Activated CD4-positive, alpha-beta T cell treated with anti-CD3 and anti-CD28 coated beads for 48 hours (primary cell): Measurements from ENCODE around the gene TUBD1.
A peak's percentile ranks its signal among the peaks of the same experiment; 100 is the strongest.
"Not testable (repeated sequence)": the region's sequence is repeated elsewhere in the genome, so short reads cannot be mapped to it uniquely, and the experiment has no call there.

ENCODE experiments used
- DNase-seq: peaks from one replicate; pipeline ENCODE4 v3.0.0-alpha.2; 2020

The TUBD1 gene

DNA sequence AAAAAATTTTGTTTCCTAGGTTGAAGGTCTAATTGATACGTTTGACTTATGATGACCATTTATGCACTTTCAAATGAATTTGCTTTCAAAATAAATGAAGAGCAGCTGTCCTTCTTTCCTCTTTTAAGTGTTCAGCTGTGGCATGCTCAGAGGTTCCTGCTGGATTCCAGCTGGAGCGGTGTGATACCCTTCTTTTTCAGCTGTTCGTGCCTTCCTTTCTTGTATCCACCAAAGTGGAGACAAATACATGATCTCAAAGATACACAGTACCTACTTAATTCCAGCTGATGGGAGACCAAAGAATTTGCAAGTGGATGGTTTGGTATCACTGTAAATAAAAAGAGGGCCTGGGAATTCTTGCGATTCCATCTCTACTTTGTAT lies 50.9 kb downstream of the TUBD1 start:
- not testable (repeated sequence) for DNase-seq

DNA sequence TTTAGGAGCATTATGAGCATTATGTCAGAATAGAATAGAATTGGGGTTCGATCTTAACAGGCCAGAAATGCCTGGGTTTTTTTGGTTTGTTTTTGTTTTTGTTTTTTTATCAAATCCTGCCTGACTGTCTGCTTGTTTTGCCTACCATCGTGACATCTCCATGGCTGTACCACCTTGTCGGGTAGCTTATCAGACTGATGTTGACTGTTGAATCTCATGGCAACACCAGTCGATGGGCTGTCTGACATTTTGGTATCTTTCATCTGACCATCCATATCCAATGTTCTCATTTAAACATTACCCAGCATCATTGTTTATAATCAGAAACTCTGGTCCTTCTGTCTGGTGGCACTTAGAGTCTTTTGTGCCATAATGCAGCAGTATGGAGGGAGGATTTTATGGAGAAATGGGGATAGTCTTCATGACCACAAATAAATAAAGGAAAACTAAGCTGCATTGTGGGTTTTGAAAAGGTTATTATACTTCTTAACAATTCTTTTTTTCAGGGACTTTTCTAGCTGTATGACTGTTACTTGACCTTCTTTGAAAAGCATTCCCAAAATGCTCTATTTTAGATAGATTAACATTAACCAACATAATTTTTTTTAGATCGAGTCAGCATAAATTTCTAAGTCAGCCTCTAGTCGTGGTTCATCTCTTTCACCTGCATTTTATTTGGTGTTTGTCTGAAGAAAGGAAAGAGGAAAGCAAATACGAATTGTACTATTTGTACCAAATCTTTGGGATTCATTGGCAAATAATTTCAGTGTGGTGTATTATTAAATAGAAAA lies 51.5 kb downstream of the TUBD1 start:
- DNase-seq, result not testable (repeated sequence)

DNA sequence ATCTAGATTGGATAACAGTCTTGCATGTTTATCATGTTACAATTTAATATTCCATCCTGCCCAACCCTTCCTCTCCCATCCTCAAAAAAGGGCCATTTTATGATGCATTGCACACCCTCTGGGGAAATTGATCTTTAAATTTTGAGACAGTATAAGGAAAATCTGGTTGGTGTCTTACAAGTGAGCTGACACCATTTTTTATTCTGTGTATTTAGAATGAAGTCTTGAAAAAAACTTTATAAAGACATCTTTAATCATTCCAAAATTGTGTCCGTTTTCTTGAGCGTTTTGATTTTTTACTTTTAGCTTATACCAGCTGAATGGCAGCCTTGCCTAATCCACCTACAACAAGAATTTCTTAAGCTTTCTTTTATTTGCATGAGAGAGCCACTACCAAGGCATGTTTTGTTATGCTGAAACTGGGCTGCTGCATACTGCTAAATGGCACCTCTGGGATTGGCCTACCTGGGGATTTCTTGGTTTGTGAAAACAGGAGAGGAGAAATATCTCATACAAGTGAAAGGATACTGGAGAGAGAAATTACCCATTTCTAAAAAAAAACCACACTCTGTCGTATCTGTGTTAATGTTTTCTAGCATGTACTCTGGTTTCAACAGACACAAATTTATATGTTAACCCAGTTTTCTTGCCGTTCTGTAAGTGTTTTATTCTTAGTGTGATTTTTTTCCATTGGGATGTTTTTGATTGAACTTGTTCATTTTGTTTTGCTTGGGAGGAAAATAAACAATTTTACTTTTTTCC lies 52.2 kb downstream of the TUBD1 start:
- no peak for DNase-seq

DNA sequence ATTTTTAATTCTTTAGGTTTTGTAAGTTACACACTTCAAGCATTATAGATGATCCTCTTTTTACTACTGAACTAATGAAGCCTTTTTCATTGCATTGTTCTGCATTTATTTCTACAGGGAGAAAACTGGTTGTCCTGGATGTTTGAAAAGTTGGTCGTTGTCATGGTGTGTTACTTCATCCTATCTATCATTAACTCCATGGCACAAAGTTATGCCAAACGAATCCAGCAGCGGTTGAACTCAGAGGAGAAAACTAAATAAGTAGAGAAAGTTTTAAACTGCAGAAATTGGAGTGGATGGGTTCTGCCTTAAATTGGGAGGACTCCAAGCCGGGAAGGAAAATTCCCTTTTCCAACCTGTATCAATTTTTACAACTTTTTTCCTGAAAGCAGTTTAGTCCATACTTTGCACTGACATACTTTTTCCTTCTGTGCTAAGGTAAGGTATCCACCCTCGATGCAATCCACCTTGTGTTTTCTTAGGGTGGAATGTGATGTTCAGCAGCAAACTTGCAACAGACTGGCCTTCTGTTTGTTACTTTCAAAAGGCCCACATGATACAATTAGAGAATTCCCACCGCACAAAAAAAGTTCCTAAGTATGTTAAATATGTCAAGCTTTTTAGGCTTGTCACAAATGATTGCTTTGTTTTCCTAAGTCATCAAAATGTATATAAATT lies 53.0 kb downstream of the TUBD1 start:
- DNase-seq, result no peak

DNA sequence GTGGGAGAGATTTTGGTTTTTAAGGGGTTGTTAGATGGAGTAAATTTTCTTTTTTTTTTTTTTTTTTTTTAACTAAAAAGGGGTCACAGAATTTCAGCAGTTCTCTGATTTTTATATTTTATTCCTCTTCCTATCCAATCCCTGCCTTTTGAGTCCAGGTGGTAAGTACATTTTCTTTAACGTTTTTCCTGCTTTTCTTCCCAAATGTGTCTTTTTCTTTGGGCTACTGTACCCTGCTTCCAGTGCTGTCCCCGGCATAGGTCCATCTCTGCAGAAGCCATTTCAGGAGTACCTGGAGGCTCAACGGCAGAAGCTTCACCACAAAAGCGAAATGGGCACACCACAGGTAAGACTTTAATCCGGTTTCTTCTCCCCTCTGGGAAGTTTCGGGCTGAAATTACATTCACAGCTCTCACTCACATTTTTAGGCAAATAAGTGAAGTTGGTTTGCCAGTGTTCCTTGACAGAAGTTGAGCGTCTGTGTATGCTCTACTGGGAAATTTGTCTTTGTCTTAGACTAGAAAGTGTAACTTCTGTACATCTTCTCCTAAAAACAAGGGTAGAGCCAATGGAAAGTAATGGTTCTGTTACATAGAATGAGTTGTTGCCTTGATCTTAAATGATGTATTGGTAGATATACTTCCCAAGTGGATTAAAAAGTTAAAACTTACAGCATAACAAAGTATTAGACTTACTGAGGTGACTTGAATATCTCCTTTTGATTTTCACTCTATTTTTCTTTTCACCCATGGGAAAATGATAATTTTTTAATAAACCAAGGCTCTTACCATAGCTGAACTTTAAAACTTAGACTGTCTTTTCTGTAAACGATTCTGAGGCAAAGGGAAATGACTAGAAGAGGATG lies 54.5 kb downstream of the TUBD1 start:
- DNase-seq, result no peak

DNA sequence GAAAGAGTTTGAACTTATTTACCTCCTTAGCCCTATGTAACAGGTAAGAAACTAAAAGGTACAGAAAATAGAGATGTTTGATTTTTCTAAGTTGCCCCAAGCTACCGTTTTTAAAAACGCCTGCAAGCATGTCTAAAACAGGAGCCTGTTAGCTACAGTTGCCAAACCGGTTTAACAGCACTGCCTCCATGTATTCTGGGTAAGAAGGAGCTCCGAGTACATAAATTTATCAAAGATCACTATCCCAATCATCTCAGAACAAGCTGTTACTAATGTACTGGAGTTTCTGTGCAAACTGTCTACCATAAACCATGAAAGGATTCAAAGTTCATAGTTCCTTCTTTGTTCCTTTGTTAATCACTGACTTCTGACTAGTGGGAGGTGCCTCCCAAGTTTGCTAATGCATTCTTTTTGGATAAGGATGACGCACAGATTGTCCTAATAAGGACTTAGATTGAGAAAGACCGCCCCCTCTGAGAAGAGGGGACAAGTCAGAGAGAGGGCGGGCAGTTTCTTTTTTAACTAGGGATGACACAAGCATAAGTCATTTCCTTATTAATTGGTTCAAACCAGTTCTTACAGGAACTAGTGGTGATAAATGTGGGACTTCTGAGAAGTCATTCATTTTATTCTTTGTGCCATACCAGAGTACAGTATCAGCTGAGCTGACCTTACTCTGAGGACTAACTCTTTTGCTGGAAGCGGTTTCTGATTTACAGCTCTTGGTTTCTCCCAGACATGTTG lies 55.3 kb downstream of the TUBD1 start:
- DNase-seq, result peak; percentile 73

DNA sequence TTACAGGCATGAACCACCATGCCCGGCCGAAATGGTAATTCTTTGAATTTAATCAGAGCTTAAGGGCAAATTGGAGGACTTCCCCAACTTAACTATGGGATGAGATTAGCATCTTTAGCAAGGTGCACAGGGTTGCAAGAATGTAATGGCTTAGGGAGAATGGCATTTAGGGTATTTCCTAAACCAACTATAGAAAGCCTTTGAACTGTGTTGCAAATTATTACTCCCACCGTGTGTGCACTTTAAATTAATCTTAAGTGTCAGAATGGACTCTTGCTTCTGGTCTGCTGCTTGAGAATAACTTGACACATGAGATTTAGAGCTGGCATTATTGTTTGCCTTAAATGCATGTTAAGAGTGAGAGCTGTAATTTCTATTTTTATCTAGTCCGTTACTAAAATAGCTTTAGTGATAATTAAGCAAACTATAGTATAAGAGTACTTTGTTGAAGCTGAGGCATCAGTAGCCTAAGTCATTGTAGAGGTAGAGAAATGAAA lies 59.8 kb downstream of the TUBD1 start:
- no peak for DNase-seq

DNA sequence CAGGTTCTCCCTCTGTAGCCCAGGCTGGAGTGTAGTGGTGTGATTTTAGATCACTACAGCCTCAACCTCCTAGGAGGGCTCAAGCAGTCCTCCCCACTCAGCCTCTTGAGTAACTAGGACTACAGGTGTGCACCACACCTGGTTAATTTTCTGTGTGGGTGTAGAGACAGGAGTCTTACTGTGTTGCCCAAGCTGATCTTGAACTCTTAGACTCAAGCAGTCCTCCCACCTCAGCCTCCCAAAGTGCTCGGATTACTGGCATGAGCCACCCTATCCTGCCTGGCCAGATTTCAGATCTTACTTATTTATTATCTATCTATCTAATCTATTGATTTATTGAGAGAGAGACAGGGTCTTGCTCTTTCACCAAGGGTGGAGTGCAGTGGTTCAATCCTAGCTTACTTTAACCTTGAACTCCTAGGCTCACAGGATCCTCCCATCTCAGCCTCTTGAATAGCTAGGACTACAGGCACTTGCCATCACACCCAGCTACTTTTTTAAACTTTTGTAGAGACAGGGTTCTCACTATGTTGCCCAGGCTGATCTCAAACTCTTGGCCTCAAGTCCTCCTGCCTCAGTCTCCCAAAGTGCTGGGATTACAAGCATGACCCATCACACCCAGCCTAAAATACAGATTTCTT lies 61.8 kb downstream of the TUBD1 start:
- no peak for DNase-seq

DNA sequence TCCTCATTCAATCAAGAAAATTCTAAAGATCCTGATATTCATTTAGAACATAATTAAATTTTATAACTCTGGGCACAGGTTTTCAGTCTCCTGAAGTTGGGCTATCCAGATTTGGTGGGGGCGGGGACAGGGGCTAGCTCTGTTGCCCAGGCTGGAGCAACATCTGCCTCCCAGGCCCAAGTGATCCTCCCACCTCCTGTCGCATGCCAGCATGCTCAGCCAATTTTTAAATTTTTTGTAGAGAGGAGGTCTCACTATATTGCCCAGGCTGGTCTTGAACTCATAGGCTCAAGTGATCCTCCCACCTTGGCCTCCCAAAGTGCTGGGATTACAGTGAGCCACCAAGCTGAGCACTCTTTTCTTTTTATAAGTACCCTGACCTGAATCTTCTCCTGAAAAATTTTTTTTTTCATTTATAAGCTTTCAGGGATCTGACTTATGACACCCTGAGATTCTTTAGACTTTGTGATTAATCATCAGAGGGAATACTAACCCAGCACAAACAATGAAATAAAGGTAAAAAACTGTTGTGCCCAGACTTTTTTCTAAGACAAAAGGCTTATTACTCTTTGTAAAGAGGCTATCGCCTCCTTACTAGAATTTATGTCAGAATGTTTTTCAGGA lies 62.6 kb downstream of the TUBD1 start:
- peak; percentile 73 for DNase-seq

DNA sequence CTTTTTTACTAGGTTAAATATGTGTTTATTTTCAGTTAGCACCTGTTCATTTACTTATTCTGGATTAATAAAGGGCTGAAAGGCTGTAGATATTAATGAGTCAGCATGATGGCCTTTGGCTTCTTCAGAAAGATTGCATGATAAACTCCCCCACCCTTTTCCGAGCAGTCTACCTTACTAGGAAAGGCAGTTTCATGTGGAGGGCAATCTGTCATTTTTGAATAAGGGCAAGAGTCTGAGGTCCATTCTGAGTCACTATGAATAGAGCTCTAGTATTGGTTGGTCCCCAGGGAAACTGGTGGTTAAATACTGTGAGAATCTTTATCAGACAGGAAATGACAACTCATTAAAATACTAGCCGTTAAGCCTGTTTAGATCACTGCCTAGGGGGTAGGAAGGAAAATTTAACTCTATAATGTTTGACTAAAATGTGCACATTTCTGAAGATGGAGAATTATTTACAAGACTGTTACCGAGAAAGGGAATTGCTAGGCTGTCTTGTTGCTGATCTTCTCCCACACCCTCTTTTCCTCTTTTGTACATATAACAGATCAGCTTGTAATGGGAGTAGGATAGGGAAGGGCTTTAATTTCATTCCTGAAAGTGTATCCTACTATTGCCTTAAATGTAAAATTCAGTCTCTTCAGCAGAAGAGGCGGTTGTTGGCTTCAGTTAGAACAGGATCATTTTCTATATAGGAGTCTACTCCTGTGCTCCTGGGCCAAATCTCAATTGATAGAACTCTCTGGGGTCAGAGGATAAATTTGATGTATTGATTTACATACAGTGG lies 63.3 kb downstream of the TUBD1 start:
- no peak for DNase-seq

DNA sequence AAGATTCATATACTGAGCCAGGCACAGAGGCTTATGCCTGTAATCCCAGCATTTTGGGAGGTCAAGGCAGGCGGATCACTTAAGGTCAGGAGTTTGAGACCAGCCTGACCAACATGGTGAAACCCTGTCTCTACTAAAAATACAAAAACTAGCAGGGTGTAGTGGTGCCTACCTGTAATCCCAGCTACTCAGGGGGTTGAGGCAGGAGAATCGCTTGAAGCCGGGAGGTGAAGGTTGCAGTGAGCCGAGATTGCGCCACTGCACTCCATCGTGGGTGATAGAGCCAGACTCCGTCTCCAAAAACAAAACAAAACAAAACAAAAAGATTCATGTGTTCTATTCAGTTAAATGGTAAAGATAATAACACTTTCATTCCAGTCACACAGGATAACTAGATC lies 63.9 kb downstream of the TUBD1 start:
- peak; percentile 70 for DNase-seq

DNA sequence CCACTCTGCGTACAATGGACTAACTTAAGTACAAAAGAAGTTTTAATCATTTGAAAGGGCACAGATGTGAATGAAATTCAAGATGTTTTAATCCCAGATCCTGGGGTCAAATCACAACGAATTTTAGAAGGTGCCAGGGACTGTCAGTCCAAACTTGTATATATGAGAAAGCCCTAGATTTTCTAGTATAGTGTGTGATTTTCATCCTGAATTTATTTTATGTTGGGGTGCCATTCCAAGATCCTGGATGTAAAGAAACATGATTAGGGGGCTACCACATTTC lies 64.3 kb downstream of the TUBD1 start:
- no peak for DNase-seq

DNA sequence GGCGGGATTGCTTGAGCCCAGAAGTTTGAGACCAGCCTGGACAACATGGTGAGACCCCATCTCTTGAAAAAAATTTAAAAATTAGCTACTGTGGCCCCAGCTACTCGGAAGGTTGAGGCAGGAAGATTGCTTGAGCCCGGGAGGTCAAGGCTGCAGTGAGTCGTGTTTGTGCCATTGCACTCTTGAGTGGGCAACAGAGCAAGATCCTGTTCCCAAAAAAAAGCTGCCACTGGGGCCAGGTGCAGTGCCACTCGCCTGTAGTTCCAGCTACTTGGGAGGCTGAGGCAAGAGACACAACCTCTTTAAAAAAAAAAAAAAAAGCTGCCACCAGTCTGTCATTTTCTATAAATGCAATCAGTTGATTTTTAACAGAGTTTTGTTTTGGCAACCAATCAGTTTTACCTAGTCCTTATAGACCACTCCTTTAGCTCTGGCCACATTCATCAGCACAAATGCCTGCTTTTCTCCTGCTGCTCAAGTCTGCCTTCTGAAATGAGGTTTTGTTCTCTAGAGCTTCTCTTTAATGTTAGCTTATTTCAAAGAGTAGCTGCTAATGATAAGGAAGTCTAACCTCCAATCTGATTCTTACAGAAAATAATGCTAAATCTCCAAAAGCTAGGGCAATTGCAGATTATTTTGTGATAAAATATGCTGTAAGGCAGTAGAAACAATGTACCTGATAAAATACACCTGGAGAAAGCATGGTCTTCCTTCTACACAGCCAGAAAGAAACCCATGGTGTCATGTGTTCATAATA lies 64.8 kb downstream of the TUBD1 start:
- no peak for DNase-seq

DNA sequence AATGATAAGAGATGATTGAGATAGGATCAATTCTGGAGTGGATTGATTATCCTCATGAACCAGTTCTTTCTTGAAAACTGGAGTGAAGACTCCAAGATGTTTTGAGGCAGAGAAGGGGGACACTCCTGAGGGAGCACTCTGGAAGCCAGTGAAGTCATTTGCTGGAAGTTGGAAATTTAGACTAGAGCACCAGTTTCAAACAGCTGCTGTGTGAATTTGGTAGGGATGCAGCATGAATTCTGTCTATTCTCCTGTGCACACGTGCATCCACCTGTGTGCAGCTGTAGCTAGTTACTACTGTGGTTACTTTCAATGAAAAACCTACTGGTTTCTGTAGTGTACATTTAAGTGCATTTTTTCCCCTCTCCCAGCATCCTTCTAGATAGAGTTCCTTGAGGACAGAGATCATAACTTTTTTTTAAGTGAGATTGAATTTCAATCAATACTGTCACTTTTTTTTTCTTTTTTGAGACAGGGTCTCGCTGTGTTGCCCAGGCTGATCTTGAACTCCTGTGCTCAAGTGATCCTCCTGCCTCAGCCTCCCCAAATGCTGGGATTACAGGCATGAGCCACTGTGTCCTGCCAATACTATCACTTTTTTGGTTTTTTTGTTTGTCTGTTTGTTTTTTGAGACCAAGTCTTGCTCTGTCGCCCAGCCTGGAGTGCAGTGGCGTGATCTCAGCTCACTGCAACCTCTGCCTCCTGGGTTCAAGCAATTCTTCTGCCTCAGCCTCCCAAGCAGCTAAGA lies 65.9 kb downstream of the TUBD1 start:
- no peak for DNase-seq

DNA sequence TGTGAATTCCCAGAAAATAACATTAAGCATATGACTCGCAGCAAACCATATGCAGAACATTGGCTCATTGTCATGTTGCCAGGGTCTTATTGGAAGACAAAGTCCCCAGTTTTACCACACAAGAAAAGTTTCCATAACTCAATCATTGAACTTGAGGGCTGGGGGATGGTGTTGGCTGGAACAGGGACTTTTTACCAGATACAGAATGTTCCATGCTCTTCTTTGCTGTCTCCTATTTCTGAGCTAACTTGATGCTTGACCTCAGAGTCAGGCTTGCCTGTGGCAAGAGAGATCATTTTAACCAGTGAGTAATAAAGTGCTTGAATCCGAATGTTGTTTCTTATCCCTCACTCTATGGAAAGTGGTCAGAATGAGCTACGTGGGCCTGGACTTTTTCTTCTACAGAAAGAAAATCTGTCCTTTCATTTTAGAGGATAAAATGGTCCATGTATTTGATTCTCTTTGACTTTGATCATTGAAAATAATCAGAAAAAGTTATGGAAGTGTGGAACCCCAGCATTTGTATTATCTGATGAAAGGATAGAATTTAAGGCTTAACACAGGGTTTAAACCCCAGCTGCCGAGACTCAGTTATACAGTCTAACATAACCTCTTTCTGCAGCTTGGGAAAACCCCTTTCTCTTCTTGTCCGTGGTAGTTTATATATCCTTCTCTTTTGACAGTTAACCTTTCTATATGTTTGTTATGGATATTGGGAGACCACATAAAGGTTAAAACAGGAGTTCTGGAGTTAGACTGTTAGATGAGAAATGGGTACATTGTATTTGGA lies 67.0 kb downstream of the TUBD1 start:
- DNase-seq, result peak; percentile 63

DNA sequence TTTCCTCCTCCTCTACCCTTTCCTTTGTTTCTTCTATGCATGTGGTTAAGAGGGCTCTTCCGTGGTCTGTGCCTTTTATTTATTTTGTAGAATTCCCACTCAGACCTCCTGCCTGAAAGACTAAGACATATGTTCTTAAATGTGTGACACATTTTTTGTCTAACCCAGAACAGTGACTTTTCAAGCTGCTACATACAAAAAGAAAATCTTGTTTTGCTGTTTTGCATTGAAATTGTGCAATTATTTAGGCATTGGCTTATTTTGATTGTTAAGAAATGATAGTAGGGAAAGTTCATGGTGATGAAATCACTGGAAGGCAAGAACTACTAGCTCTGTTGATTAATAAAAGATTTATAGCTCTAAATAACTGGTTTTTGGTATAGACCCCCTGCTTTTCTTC lies 76.8 kb downstream of the TUBD1 start:
- no peak for DNase-seq

DNA sequence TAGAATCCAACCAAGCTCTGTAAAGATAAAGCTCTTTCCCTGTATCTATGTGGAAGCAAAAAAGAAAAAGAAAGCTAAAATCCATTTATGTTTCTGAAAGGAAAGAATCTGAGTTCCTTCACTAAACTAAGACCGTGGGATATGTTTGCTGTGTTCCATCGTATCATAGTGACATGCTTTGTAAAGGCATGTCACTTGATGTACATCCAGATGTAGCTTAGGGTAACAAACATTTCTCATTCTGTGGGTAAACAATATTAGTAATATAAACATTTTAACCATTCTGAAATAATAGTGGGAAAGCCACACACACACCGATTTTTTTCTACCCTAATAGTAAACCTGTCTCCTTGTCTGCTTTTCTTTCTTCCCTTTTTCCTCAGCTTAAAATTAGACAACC lies 78.1 kb downstream of the TUBD1 start:
- no peak for DNase-seq

DNA sequence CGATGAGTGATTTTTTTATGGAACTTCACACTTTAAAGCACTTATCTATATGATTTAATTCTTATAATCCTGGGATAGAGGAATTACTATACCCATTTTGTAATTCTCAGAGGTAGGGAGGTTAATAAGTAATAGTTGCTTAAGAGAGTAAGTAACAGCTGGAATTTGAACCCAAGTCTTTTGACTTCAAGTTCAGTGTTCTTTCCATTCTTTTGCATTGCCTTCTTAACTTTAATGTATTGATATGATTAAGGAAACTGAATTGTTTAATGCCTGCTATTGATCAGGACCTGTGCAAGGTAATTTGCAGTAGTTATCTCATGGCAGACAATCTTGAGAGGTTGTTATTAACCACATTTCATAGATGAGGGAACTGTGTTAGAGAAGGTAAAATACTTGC lies 78.5 kb downstream of the TUBD1 start:
- no peak for DNase-seq
